Lower lobe of right lung (tissue), 2 donors: ENCODE results near the gene SFT2D2. TPM values are rescaled to one million over a fixed set of nuclear protein-coding genes. Genes with fewer than 3 reads are reported as not detected.
"Not testable (repeated sequence)": the region's sequence is repeated elsewhere in the genome, so short reads cannot be mapped to it uniquely, and the experiment has no call there.

ENCODE experiments used
- ATAC-seq, 2 donors: fragments of 200-7000 bp; cut with Tn5 transposase; one replicate each; pipeline ENCODE4 v1.9.1; 2020 to 2022; ENCODE audit warnings: mild to moderate bottlenecking in 2 of 2, moderate library complexity in 2 of 2
- DNase-seq: peaks from one replicate; pipeline ENCODE4 v3.0.0-alpha.2; 2020
- H3K27ac ChIP-seq: fragments of 200-600 bp; one replicate; pipeline ENCODE4 v1.8.0; 2022
- H3K27me3 ChIP-seq: fragments of 200-600 bp; one replicate; pipeline ENCODE4 v1.8.0; 2022; ENCODE audit warnings: low read depth
- H3K36me3 ChIP-seq: fragments of 200-600 bp; one replicate; pipeline ENCODE4 v1.8.0; 2022; ENCODE audit warnings: mild to moderate bottlenecking
- H3K4me1 ChIP-seq: fragments of 200-600 bp; one replicate; pipeline ENCODE4 v1.8.0; 2022
- H3K4me3 ChIP-seq: fragments of 200-600 bp; one replicate; pipeline ENCODE4 v1.8.0; 2022; ENCODE audit warnings: mild to moderate bottlenecking
- H3K9me3 ChIP-seq: fragments of 200-600 bp; one replicate; pipeline ENCODE4 v1.8.0; 2022
- intact Hi-C: fragments of 100-400 bp; cut with DNase I; formaldehyde crosslinking; loops from one replicate; pipeline ENCODE4 v1.11.0; 2022
- total RNA-seq: library from RNA; stranded (reverse); fragmentation: NEBNext Ultra II Directional; extraction: Animal tissue kit (Norgen Biotek cat#: 25700); gene quantifications from one replicate; pipeline ENCODE4 v1.2.1, GENCODE V29; 2021
- TF ChIP-seq, protein P1 (sequence below): fragments of 200-600 bp; IDR thresholded peaks from one replicate; pipeline ENCODE4 v1.8.0; 2022; ENCODE audit warnings: antibody characterized with exemption, mild to moderate bottlenecking
- donor health status: DM: no; HTN: yes; CAD: no; lungs with severe emphysema.

SFT2D2 gene
- total RNA-seq, 1 donor from 2014 or later: 74.6 TPM

DNA sequence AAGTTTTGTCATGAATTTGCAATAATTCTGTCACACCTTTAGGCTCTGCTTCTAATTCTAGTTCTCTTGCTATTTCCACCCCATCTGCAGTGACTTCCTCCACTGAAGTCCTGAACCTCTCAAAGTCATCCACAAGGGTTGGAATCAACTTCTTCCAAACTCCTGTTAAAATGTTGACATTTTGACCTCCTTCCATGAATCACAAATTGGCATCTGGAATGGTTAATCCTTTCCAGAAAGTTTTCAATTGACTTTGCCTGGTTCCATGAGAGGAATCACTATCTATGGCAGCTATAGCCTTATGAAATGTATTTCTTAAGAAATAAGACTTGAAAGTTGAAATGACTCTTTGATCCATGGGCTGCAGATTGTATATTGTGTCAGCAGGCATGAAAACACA is 19.7 kb upstream of the SFT2D2 start:
- Histone ChIP-seq H3K27ac (no peak overlapping the region), H3K27me3 (no peaks in the 10 kb centered on the region), H3K4me3 (no peak overlapping the region), H3K4me1 (no peaks in the 10 kb centered on the region), H3K36me3 (peaks cover 12% of the 10 kb centered on the region), H3K9me3 (peaks cover 2% of the 10 kb centered on the region)
- intact Hi-C loops: no loop called here
- ATAC-seq: no peak
- DNase-seq: no peak
- TF ChIP-seq, protein P1, sequence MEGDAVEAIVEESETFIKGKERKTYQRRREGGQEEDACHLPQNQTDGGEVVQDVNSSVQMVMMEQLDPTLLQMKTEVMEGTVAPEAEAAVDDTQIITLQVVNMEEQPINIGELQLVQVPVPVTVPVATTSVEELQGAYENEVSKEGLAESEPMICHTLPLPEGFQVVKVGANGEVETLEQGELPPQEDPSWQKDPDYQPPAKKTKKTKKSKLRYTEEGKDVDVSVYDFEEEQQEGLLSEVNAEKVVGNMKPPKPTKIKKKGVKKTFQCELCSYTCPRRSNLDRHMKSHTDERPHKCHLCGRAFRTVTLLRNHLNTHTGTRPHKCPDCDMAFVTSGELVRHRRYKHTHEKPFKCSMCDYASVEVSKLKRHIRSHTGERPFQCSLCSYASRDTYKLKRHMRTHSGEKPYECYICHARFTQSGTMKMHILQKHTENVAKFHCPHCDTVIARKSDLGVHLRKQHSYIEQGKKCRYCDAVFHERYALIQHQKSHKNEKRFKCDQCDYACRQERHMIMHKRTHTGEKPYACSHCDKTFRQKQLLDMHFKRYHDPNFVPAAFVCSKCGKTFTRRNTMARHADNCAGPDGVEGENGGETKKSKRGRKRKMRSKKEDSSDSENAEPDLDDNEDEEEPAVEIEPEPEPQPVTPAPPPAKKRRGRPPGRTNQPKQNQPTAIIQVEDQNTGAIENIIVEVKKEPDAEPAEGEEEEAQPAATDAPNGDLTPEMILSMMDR: no peak

DNA sequence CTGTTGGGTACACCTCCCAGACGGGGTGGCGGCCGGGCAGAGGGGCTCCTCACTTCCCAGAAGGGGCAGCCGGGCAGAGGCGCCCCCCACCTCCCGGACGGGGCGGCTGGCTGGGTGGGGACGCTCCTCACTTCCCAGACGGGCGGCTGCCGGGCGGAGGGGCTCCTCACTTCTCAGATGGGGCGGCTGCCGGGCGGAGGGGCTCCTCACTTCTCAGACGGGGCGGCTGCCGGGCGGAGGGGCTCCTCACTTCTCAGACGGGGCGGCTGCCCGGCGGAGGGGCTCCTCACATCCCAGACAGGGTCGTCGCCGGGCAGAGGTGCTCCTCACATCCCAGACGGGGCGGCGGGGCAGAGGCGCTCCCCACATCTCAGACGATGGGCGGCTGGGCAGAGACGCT is 18.1 kb upstream of the SFT2D2 start:
- not testable (repeated sequence) for H3K27me3 ChIP-seq

DNA sequence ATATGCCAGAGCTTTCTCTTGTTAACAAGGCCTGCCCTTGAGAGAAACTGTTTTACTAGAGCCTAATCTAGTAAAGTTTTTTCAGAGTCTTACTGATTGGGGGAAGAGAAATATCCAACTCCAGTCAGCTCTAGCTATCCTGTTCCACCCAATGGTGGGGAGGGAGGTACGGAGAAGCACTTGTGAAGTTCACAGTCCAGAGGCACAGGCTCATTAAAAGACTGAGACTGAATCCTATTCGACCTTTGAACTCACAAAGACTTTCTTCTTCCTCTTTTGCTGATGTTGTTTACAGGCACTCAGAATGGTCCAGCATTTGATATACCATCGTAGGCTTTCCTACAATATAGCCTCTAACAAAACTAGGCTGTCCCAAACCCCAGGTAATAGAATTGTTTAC is 15.5 kb upstream of the SFT2D2 start:
- ATAC-seq: no peak
- Histone ChIP-seq H3K9me3 (peaks cover 5% of the 10 kb centered on the region), H3K4me1 (no peaks in the 10 kb centered on the region), H3K36me3 (no peaks in the 10 kb centered on the region), H3K4me3 (no peak overlapping the region), H3K27ac (no peak overlapping the region), H3K27me3 (no peaks in the 10 kb centered on the region)
- intact Hi-C loops: no loop called here
- DNase-seq: no peak
- TF ChIP-seq, protein P1: no peak

More for the DNA sequence above, 18.1 kb upstream of the SFT2D2 start:
- ATAC-seq, H3K27ac ChIP-seq, H3K36me3 ChIP-seq, H3K4me1 ChIP-seq, intact Hi-C loops, DNase-seq, H3K4me3 ChIP-seq, H3K9me3 ChIP-seq: not testable (repeated sequence)

DNA sequence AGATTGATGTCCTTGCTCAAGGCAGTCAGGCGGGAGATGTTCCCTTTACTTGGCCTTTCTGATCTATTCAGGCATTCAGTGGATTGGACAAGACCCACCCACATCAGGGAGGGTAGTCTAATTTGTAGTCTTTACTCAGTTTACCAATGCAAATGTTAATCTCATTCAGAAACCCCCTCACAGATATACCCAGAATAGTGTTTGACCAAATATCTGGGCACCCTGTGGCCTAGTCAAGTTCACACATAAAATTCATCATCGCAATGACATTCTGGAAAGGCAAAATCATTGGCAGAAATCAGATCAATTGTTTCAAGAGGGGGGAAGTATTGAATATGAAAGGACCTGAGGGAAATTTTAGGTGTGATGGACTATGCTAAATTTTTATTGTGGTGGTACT is 12.5 kb upstream of the SFT2D2 start:
- TF ChIP-seq, protein P1: no peak
- Histone ChIP-seq H3K36me3 (no peaks in the 10 kb centered on the region), H3K27me3 (no peaks in the 10 kb centered on the region), H3K4me3 (no peak overlapping the region), H3K9me3 (peaks cover 5% of the 10 kb centered on the region), H3K4me1 (no peaks in the 10 kb centered on the region), H3K27ac (no peak overlapping the region)
- intact Hi-C loops: no loop called here
- no peak for ATAC-seq
- no peak for DNase-seq

GRCh38 chr1:168216171-168216570 is 9.6 kb upstream of the SFT2D2 start:
- H3K27me3 ChIP-seq: no peaks in the 10 kb centered on the region
- no peak for ATAC-seq
- H3K4me3 ChIP-seq: no peak overlapping the region
- H3K4me1 ChIP-seq: no peaks in the 10 kb centered on the region
- intact Hi-C loops: no loop called here
- no peaks in the 10 kb centered on the region for H3K36me3 ChIP-seq
- H3K27ac ChIP-seq: no peak overlapping the region
- TF ChIP-seq, protein P1: no peak
- peaks cover 3% of the 10 kb centered on the region for H3K9me3 ChIP-seq
- no peak for DNase-seq

DNA sequence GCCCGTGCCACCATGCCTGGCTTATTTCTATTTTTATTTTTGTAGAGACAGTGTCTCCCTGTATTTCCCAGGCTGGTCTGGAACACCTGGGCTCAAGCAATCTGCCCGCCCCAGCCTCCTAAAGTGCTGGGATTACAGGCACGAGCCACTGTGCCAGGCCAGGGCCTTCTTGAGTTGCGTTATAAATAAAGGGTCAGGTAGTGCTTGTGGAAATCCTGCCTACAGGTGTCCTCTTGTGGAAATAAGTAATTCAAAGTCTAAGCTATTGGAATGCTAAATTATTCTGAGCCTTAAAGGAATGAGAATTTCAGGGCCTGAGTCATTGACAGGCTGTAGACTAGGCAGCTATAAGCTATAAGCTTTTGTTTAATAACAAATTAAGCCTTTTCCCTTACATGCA is 8.1 kb upstream of the SFT2D2 start:
- TF ChIP-seq, protein P1: no peak

More for the DNA sequence above, 8.1 kb upstream of the SFT2D2 start:
- Histone ChIP-seq H3K9me3 (no peaks in the 10 kb centered on the region), H3K27ac (no peak overlapping the region), H3K4me1 (no peaks in the 10 kb centered on the region), H3K27me3 (no peaks in the 10 kb centered on the region), H3K36me3 (no peaks in the 10 kb centered on the region), H3K4me3 (no peak overlapping the region)
- intact Hi-C loops: no loop called here
- DNase-seq (no peak), ATAC-seq (no peak)
